Esophagus squamous epithelium (tissue), 5 donors: ENCODE measurements around the gene PRLR. TPM values are rescaled to one million over a fixed set of nuclear protein-coding genes. Genes with fewer than 3 reads are reported as not detected.

Experiments
- DNase-seq: peaks from one replicate; lab custom pipeline; 2025; lab: John Stamatoyannopoulos, UW
- H3K27ac ChIP-seq, 4 donors: fragments of 200-600 bp; sonication (generic); one replicate each; pipeline ENCODE4 v1.5.1; 2016 to 2019; ENCODE audit warnings: mild to moderate bottlenecking in 1 of 4
- H3K27me3 ChIP-seq, 4 donors: fragments of 200-600 bp; sonication (generic); 1 replicate in 3 of 4; 2 replicates in 1 of 4; pipeline versions ENCODE4 v1.5.1 to v1.6.0; 2017 to 2021; ENCODE audit warnings: antibody characterized with exemption in 1 of 4
- H3K36me3 ChIP-seq, 3 donors: fragments of 200-600 bp; sonication (generic); one replicate each; pipeline ENCODE4 v1.5.1; 2016 to 2019
- H3K4me1 ChIP-seq, 3 donors: fragments of 200-600 bp; sonication (generic); one replicate each; pipeline ENCODE4 v1.5.1; 2017 to 2019
- H3K4me3 ChIP-seq, 4 donors: fragments of 200-600 bp; sonication (generic); 1 replicate in 3 of 4; 2 replicates in 1 of 4; pipeline ENCODE4 v1.5.1; 2016 to 2019; ENCODE audit warnings: mild to moderate bottlenecking in 2 of 4, moderate library complexity in 1 of 4
- H3K9me3 ChIP-seq, 3 donors: fragments of 200-600 bp; sonication (generic); one replicate each; pipeline ENCODE4 v1.5.1; 2016 to 2019
- POLR2A ChIP-seq, 4 donors: fragments of 450-650 bp; IDR thresholded peaks; one replicate each; pipeline ENCODE4 v1.6.1; 2017; ENCODE audit warnings: antibody characterized with exemption in 4 of 4, mild to moderate bottlenecking in 4 of 4, moderate library complexity in 3 of 4
- WGBS, 2 donors: methylation state at CpG; one replicate each; pipeline ENCODE4 v1.1.5; 2018; 5-methylcytosine and 5-hydroxymethylcytosine counted together
- intact Hi-C: fragments of 100-400 bp; cut with DNase I; formaldehyde crosslinking; loops from one replicate; pipeline ENCODE4 v1.15.0; 2022
- total RNA-seq, 4 donors: library from RNA; depleted of rRNA; stranded (reverse); fragments of >200 nt; gene quantifications; one replicate each; pipeline ENCODE4 v1.1.0, GENCODE V29; 2016
- TF ChIP-seq, protein P1 (sequence below), 6 experiments: fragments of 450-650 bp in 4 of 6; fragments of 200-600 bp in 2 of 6; sonication (generic) in 2 of 6; IDR thresholded peaks; one replicate each; pipeline ENCODE4 v1.5.1; 2016 to 2019; ENCODE audit warnings: antibody characterized with exemption in 6 of 6, mild to moderate bottlenecking in 4 of 6, moderate library complexity in 4 of 6
- donor health status: DM: yes; HTN: yes; CAD: no.

The PRLR gene
- total RNA-seq, 4 donors from 2014 or later: 1.5 to 2.8 (median 2.3) TPM

- DNase-seq: no peak
- Histone ChIP-seq H3K36me3 (no peaks in the 10 kb centered on the region), H3K27me3 (peaks cover 0 to 2% (median 0%) of the 10 kb centered on the region in 4 donors), H3K27ac (no peak overlapping the region), H3K4me1 (no peaks in the 10 kb centered on the region), H3K4me3 (no peak overlapping the region), H3K9me3 (no peaks in the 10 kb centered on the region)
- intact Hi-C loops: no loop called here
- TF ChIP-seq POLR2A (IDR thresholded peaks at IDR 0.05): no peak
- TF ChIP-seq, protein P1, sequence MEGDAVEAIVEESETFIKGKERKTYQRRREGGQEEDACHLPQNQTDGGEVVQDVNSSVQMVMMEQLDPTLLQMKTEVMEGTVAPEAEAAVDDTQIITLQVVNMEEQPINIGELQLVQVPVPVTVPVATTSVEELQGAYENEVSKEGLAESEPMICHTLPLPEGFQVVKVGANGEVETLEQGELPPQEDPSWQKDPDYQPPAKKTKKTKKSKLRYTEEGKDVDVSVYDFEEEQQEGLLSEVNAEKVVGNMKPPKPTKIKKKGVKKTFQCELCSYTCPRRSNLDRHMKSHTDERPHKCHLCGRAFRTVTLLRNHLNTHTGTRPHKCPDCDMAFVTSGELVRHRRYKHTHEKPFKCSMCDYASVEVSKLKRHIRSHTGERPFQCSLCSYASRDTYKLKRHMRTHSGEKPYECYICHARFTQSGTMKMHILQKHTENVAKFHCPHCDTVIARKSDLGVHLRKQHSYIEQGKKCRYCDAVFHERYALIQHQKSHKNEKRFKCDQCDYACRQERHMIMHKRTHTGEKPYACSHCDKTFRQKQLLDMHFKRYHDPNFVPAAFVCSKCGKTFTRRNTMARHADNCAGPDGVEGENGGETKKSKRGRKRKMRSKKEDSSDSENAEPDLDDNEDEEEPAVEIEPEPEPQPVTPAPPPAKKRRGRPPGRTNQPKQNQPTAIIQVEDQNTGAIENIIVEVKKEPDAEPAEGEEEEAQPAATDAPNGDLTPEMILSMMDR (IDR thresholded peaks at IDR 0.05): no peak
- WGBS, 2 donors: 67 to 80% methylated on average over 1 of the region's 1 CpG
Measured at GRCh38 chr5:35048910-35049309, 181.4 kb downstream of the PRLR start.

GRCh38 chr5:35047785-35048404 is 182.4 kb downstream of the PRLR start, which contains the start of gene AGXT2:
Gene AGXT2, minus strand, starts transcription at chr5:35047949. Its CDS starts 57 bp downstream, at chr5:35047892.
- WGBS, 2 donors: 75 to 90% methylated on average over 5 to 7 of the region's 8 CpGs
- Histone ChIP-seq H3K27ac (no peak within 1 kb of the TSS), H3K4me1 (no peaks in the 10 kb centered on the region), H3K4me3 (no peak within 1 kb of the TSS), H3K36me3 (no peaks in the 10 kb centered on the region), H3K27me3 (peaks cover 0 to 7% (median 0%) of the 10 kb centered on the region in 4 donors), H3K9me3 (no peaks in the 10 kb centered on the region)
- intact Hi-C loops: no loop called here
- DNase-seq: no peak
- TF ChIP-seq POLR2A (IDR thresholded peaks at IDR 0.05): no peak
- TF ChIP-seq, protein P1 (IDR thresholded peaks at IDR 0.05): no peak

DNA sequence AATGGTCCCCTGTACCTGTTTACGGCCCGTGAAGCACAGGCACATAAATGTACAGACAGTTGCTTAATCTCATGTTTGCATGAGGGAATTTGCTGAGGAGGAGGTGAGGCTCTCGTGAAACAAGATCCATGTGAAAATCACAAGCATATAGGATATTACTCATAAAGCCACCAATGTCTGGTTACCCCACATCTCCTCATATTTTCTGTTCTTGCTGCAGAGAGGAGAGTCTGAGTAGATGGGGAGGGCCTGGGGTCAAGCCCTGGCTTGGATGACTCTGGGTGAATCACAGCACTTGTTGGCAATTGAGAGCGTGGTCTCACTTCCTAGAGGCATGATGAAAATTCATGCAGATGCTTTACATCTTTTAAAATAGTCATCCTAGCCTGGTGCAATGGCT is 183.5 kb downstream of the PRLR start:
- WGBS, 2 donors: 86% methylated on average over 4 of the region's 4 CpGs
- no peak for DNase-seq
- intact Hi-C loops: no loop called here
- no peak overlapping the region for H3K27ac ChIP-seq
- no peaks in the 10 kb centered on the region for H3K4me1 ChIP-seq
- H3K36me3 ChIP-seq: no peaks in the 10 kb centered on the region
- no peak for TF ChIP-seq POLR2A (IDR thresholded peaks at IDR 0.05)
- TF ChIP-seq, protein P1 (IDR thresholded peaks at IDR 0.05): no peak
- no peak overlapping the region for H3K4me3 ChIP-seq
- no peaks in the 10 kb centered on the region for H3K9me3 ChIP-seq
- H3K27me3 ChIP-seq: peaks cover 0 to 9% (median 0%) of the 10 kb centered on the region in 4 donors

- no peak for TF ChIP-seq POLR2A (IDR thresholded peaks at IDR 0.05)
- Histone ChIP-seq H3K4me1 (no peaks in the 10 kb centered on the region), H3K9me3 (no peaks in the 10 kb centered on the region), H3K27ac (no peak overlapping the region), H3K27me3 (peaks cover 0 to 15% (median 0%) of the 10 kb centered on the region in 4 donors), H3K4me3 (no peak overlapping the region), H3K36me3 (no peaks in the 10 kb centered on the region)
- no peak for DNase-seq
- intact Hi-C loops: no loop called here
- WGBS, 2 donors: 14% methylated on average over 1 of the region's 1 CpG
Measured at GRCh38 chr5:35045280-35045679, 185.0 kb downstream of the PRLR start.

GRCh38 chr5:35044649-35045048 is 185.6 kb downstream of the PRLR start:
- Histone ChIP-seq H3K27ac (no peak overlapping the region), H3K9me3 (no peaks in the 10 kb centered on the region), H3K4me3 (no peak overlapping the region), H3K36me3 (no peaks in the 10 kb centered on the region), H3K4me1 (no peaks in the 10 kb centered on the region), H3K27me3 (peaks cover 0 to 15% (median 0%) of the 10 kb centered on the region in 4 donors)
- no peak for TF ChIP-seq POLR2A (IDR thresholded peaks at IDR 0.05)
- TF ChIP-seq, protein P1 (IDR thresholded peaks at IDR 0.05): no peak
- intact Hi-C loops: no loop called here
- 84 to 88% methylated on average over 4 of the region's 4 CpGs for WGBS, 2 donors
- DNase-seq: no peak
